Heart left ventricle (tissue), 16 donors: ENCODE measurements around the gene PTPRCAP. TPM values are rescaled to one million over a fixed set of nuclear protein-coding genes. Genes with fewer than 3 reads are reported as not detected.
"Not testable (repeated sequence)": the region's sequence is repeated elsewhere in the genome, so short reads cannot be mapped to it uniquely, and the experiment has no call there.

ENCODE experiments used
- ATAC-seq, 4 donors: fragments of 200-7000 bp; cut with Tn5 transposase; one replicate each; pipeline ENCODE4 v1.9.1; 2020 to 2022; ENCODE audit warnings: moderate library complexity in 4 of 4, mild to moderate bottlenecking in 3 of 4, moderate number of reproducible peaks in 1 of 4
- DNase-seq, 5 donors: peaks; one replicate each; pipeline ENCODE4 v3.0.0-alpha.2; 2020
- H3K27ac ChIP-seq, 12 donors: fragments of 200-600 bp; sonication (generic) in 4 of 12; one replicate each; pipeline versions ENCODE4 v1.5.0 to v1.8.0; 2016 to 2022; ENCODE audit warnings: mild to moderate bottlenecking in 2 of 12
- H3K27me3 ChIP-seq, 9 donors: fragments of 200-600 bp; sonication (generic) in 2 of 9; one replicate each; pipeline versions ENCODE4 v1.5.1 to v1.8.0; 2016 to 2022; ENCODE audit warnings: mild to moderate bottlenecking in 3 of 9
- H3K36me3 ChIP-seq, 9 donors: fragments of 200-600 bp; sonication (generic) in 2 of 9; one replicate each; pipeline versions ENCODE4 v1.5.0 to v1.8.0; 2018 to 2022; ENCODE audit warnings: mild to moderate bottlenecking in 2 of 9
- H3K4me1 ChIP-seq, 12 donors: fragments of 200-600 bp; sonication (generic) in 4 of 12; one replicate each; pipeline versions ENCODE4 v1.5.0 to v1.8.0; 2016 to 2022; ENCODE audit warnings: mild to moderate bottlenecking in 3 of 12
- H3K4me3 ChIP-seq, 12 donors: fragments of 200-600 bp; sonication (generic) in 4 of 12; one replicate each; pipeline versions ENCODE4 v1.5.0 to v1.8.0; 2017 to 2022; ENCODE audit warnings: mild to moderate bottlenecking in 9 of 12, moderate library complexity in 4 of 12
- H3K9me3 ChIP-seq, 12 donors: fragments of 200-600 bp; sonication (generic) in 4 of 12; one replicate each; pipeline versions ENCODE4 v1.5.0 to v1.8.0; 2016 to 2022; ENCODE audit warnings: mild to moderate bottlenecking in 1 of 12
- POLR2A ChIP-seq, 2 donors: fragments of 450-650 bp; IDR thresholded peaks; one replicate each; pipeline ENCODE4 v1.6.1; 2017; ENCODE audit warnings: antibody characterized with exemption in 2 of 2, mild to moderate bottlenecking in 2 of 2, moderate library complexity in 2 of 2
- WGBS, 4 donors: extraction: QIAGEN DNeasy Blood & Tissue Kit in 2 of 4; methylation state at CpG; one replicate each; pipeline versions ENCODE4 v1.1.5 to v1.1.7; 2013 to 2018; 5-methylcytosine and 5-hydroxymethylcytosine counted together
- intact Hi-C, 10 donors: fragments of 100-400 bp; cut with DNase I; formaldehyde crosslinking; loops; one replicate each; pipeline versions ENCODE4 v1.11.1 to v1.14.2; 2022
- polyA plus RNA-seq, 2 donors: library from polyadenylated mRNA; stranded (reverse); fragments of 200-250 nt; gene quantifications; one replicate each; pipeline ENCODE4 v1.2.3, GENCODE V29; 2013
- total RNA-seq, 9 donors: library from RNA; depleted of rRNA in 2 of 9; stranded (reverse); fragments of >200 nt in 2 of 9; fragmentation: NEBNext Ultra II Directional in 3 of 9; extraction: Animal tissue kit (Norgen Biotek cat#: 25700) in 3 of 9; gene quantifications; one replicate each; pipeline versions ENCODE4 v1.1.0 to v1.2.4, GENCODE V29; 2016 to 2023
- TF ChIP-seq, protein P1 (sequence below), 12 donors: fragments of 200-600 bp; sonication (generic) in 4 of 12; IDR thresholded peaks; one replicate each; pipeline versions ENCODE4 v1.5.0 to v1.8.0; 2018 to 2022; ENCODE audit warnings: antibody characterized with exemption in 12 of 12, mild to moderate bottlenecking in 5 of 12
- donor health status: ischemic (EF 13 %, LVEDD 7.1; RV severe dilation, severe dysfunction).
- donor health status: healthy with polysubstance abuse.
- donor health status: DM: no; HTN: yes; CAD: no.
- donor health status: DM: no; HTN: no; CAD: no.
- donor health status: ischemic (EF 25% LVEDD 6.9; RV normal size, moderate dysfunction).
- donor health status: ischemic (EF 25% LVEDD 5.7; RV mildly dilated, moderate dysfunction).
- donor health status: healthy.
- donor health status: DM: yes; HTN: yes; CAD: no.
- donor health status: ischemic (EF 35%, LVEDD 5.7; RV mildly dilated, moderate dysfunction).
- donor health status: nonischemic (EF 11% LVEDD 7.7; RV severe dilation, severe dysfunction).
- donor health status: DM: yes; HTN: yes; CAD: no.
- donor health status: PGD.
- donor health status: ischemic (EF 29% LVEDD 5.4; RV normal size, mild dysfunction).
- donor health status: nonischemic (EF 23%, LVEDD 6.1; RV moderate dilation, normal function).

PTPRCAP gene
- total and polyA plus RNA-seq, 11 donors, result 0.50 to 11.0 (median 1.3) TPM

DNA sequence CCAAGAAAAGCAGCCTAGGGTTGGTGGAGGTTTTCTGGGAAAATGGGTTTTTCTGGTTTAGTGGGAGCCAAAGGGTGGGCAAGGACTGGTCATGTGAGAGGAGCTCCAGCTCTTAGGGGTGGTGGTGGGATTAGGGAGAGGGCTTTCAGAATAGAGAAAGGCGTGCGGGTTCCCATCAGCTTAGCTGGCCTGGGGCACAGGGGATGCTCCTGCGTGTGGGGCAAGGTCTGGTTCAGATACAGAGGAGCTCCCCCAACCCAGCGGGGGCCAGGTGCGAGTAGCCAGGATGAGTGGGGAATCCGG is 30.9 kb upstream of the PTPRCAP start:
- intact Hi-C loops, result loop anchor here (2.0 to 10.0 kb wide), 8 partner anchors 26 to 68 kb away; partner anchors contain the start of genes PPP1CA (in 8 of the 10), TBC1D10C (in 7 of the 10), PITPNM1 (in 2 of the 10) and CDK2AP2 (in 1 of the 10)
- 2 to 8% (median 4%) methylated on average over 6 of the region's 6 CpGs for WGBS, 4 donors

DNA sequence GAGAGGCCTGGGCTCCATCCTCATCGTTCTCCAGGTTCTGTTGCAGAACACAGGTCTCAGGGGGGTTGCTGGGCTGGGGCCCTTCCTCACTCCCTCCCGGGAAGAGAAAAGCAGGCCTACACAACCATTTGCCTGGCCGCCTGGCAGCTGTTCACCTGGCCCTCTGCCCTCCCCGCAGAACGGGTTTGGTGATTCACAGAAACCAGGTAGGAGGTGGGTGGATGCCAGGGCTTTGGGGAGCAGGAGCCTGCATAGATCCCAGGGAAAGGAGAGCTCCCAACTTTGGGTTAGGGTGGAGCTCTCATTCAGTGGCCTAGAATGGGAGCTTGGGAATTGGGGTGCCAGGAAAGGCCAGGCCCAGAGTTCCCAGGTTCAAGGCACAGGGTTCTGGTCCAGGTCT is 30.6 kb upstream of the PTPRCAP start:
- Histone ChIP-seq H3K27me3 (no peaks in the 10 kb centered on the region), H3K9me3 (no peaks in the 10 kb centered on the region), H3K36me3 (no peaks in the 10 kb centered on the region), H3K27ac (peak overlapping the region in 9 of 12 donors; percentile 83 to 94 (median 90)), H3K4me1 (peaks cover 0 to 48% (median 27%) of the 10 kb centered on the region in 12 donors), H3K4me3 (peak overlapping the region in 11 of 12 donors; percentile 56 to 98 (median 85))
- ATAC-seq, result no peak
- intact Hi-C loops, result loop anchor here (2.0 to 10.0 kb wide), 8 partner anchors 25 to 67 kb away; partner anchors contain the start of genes PPP1CA (in 8 of the 10), TBC1D10C (in 7 of the 10), PITPNM1 (in 2 of the 10) and CDK2AP2 (in 1 of the 10)
- DNase-seq, result no peak
- WGBS, 4 donors, result 21 to 40% (median 30%) methylated on average over 5 of the region's 5 CpGs
- TF ChIP-seq, protein P1, sequence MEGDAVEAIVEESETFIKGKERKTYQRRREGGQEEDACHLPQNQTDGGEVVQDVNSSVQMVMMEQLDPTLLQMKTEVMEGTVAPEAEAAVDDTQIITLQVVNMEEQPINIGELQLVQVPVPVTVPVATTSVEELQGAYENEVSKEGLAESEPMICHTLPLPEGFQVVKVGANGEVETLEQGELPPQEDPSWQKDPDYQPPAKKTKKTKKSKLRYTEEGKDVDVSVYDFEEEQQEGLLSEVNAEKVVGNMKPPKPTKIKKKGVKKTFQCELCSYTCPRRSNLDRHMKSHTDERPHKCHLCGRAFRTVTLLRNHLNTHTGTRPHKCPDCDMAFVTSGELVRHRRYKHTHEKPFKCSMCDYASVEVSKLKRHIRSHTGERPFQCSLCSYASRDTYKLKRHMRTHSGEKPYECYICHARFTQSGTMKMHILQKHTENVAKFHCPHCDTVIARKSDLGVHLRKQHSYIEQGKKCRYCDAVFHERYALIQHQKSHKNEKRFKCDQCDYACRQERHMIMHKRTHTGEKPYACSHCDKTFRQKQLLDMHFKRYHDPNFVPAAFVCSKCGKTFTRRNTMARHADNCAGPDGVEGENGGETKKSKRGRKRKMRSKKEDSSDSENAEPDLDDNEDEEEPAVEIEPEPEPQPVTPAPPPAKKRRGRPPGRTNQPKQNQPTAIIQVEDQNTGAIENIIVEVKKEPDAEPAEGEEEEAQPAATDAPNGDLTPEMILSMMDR (IDR thresholded peaks at IDR 0.05), result no peak
- TF ChIP-seq POLR2A (IDR thresholded peaks at IDR 0.05), result no peak

More for the DNA sequence above, 30.9 kb upstream of the PTPRCAP start:
- no peak for TF ChIP-seq POLR2A (IDR thresholded peaks at IDR 0.05)
- ATAC-seq (no peak), DNase-seq (no peak)
- Histone ChIP-seq H3K27ac (peak overlapping the region; percentile 72 to 94 (median 90)), H3K4me3 (peak overlapping the region; percentile 56 to 98 (median 85)), H3K9me3 (no peaks in the 10 kb centered on the region), H3K36me3 (no peaks in the 10 kb centered on the region), H3K4me1 (peaks cover 0 to 47% (median 27%) of the 10 kb centered on the region in 12 donors), H3K27me3 (no peaks in the 10 kb centered on the region)

DNA sequence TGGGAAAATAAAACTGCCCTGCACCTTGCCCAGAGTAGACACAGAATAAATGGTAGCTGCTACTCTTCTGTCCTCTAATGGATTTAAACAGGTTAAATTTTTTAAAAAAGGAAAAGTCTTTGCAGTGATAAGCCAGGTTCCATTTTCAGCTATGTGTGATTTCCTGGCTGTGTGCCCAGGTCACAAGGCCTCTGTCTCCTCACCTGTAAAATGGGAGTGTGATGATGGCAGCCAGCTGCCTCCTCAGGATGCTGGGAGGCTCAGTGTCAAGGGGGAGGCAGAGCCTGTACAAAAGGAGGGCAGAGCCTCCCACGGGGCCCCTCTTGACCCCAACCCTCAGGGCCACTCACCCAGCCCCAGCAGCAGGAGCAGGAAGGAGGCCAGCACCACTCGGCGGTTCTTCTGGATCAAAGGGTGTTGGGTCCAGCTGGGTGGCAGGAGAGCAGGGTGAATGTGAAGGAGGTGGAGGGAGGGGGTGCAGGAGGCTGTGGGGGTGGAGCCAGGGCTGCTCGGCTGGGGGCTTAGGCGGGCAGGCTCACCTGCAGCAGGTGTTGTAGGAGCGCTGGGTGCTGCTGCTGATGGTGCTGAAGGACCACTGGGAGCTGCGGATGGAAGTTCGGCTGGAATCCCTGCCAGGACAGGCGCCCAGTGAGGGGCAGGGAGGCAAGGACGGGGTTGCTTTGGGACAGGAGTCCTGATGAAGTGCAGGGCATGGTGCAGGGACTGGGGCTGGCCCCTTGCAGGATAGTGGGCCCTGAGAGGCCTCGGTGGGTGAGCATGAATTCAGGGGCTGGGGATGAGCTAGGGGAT is 29.7 kb upstream of the PTPRCAP start:
- Histone ChIP-seq H3K4me1 (peaks cover 0 to 48% (median 27%) of the 10 kb centered on the region in 12 donors), H3K27ac (peak overlapping the region in 1 of 12 donors; percentile 89)
- WGBS, 4 donors, result 73 to 82% (median 77%) methylated on average over 10 to 11 of the region's 11 CpGs

DNA sequence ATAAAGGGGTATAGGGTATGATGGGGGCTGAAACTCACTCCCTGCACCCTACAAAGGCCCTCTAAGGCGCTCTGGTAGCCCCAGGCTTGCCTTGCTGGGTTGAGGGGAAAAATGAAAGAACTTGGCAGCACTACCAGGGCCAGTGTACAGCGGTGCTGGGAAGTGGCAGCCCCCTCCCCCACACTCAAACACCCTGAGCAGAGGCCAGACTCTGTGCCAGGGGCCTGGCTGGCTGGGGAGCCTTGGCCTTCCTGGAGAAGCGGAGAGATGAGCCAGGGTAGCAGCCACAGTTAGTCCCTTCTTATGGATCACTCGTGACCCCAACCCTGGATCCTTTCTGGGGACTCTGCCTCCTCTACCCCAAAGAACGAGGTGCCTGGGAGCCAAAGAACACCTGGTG is 28.9 kb upstream of the PTPRCAP start:
- H3K27ac ChIP-seq, result peak overlapping the region in 1 of 12 donors; percentile 6
- intact Hi-C loops, result loop anchor here in 7 of 10 donors (5.0 to 10.0 kb wide), 3 partner anchors 41 to 64 kb away; partner anchors contain the start of genes PPP1CA (in 7 of the 7), TBC1D10C (in 7 of the 7), CDK2AP2 (in 1 of the 7) and PITPNM1 (in 1 of the 7)
- DNase-seq (no peak), ATAC-seq (no peak)
- H3K9me3 ChIP-seq, result no peaks in the 10 kb centered on the region
- 76 to 82% (median 81%) methylated on average over 5 of the region's 5 CpGs for WGBS, 4 donors
- H3K4me1 ChIP-seq, result peaks cover 0 to 48% (median 27%) of the 10 kb centered on the region in 12 donors
- no peaks in the 10 kb centered on the region for H3K27me3 ChIP-seq
- no peak for TF ChIP-seq POLR2A (IDR thresholded peaks at IDR 0.05)
- TF ChIP-seq, protein P1 (IDR thresholded peaks at IDR 0.05), result no peak
- no peak overlapping the region for H3K4me3 ChIP-seq
- no peaks in the 10 kb centered on the region for H3K36me3 ChIP-seq

More for the DNA sequence above, 29.7 kb upstream of the PTPRCAP start:
- Histone ChIP-seq H3K4me3 (peak overlapping the region in 1 of 12 donors; percentile 98), H3K36me3 (no peaks in the 10 kb centered on the region), H3K27me3 (no peaks in the 10 kb centered on the region), H3K9me3 (no peaks in the 10 kb centered on the region)
- no peak for TF ChIP-seq POLR2A (IDR thresholded peaks at IDR 0.05)
- TF ChIP-seq, protein P1 (IDR thresholded peaks at IDR 0.05), result no peak
- ATAC-seq (no peak), DNase-seq (no peak)
- intact Hi-C loops, result loop anchor here in 7 of 10 donors (5.0 to 10.0 kb wide), 3 partner anchors 40 to 65 kb away; partner anchors contain the start of genes PPP1CA (in 7 of the 7), TBC1D10C (in 7 of the 7), CDK2AP2 (in 1 of the 7) and PITPNM1 (in 1 of the 7)

DNA sequence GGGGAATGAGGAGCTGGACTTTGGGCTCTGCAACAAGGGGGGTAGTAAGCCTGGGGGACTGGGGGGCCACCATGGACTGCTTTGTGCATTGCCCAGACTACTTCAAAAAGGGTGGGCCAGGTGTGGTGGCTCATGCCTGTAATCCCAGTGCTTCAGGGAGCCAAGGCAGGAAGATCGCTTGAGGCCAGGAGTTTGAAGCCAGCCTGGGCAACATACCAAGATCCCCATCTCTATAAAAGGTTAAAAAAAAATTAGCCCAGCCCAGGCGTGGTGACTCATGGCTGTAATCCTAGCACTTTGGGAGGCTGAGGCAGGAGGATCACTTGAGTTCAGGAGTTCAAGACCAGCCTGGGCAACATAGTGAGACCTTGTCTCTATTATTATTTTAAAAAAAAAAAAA is 28.0 kb upstream of the PTPRCAP start:
- Histone ChIP-seq H3K4me3 (peak overlapping the region in 1 of 12 donors; percentile 59), H3K4me1 (peaks cover 0 to 48% (median 27%) of the 10 kb centered on the region in 12 donors), H3K27ac (peak overlapping the region in 8 of 12 donors; percentile 61 to 93 (median 87))
- H3K9me3 ChIP-seq, DNase-seq, ATAC-seq, H3K27me3 ChIP-seq, H3K36me3 ChIP-seq: not testable (repeated sequence)
- WGBS, 4 donors, result 56 to 82% (median 75%) methylated on average over 2 of the region's 2 CpGs
- intact Hi-C loops, result loop anchor here in 8 of 10 donors (1.0 to 10.0 kb wide), 4 partner anchors 42 to 63 kb away; partner anchors contain the start of genes PPP1CA (in 7 of the 8), TBC1D10C (in 7 of the 8), CDK2AP2 (in 1 of the 8) and PITPNM1 (in 1 of the 8)
